ENCODE results near the gene GSDMA.

GRCh38 chr17:39994448-39994847 is 31.6 kb downstream of the GSDMA start:
- TF ChIP-seq, protein P1, sequence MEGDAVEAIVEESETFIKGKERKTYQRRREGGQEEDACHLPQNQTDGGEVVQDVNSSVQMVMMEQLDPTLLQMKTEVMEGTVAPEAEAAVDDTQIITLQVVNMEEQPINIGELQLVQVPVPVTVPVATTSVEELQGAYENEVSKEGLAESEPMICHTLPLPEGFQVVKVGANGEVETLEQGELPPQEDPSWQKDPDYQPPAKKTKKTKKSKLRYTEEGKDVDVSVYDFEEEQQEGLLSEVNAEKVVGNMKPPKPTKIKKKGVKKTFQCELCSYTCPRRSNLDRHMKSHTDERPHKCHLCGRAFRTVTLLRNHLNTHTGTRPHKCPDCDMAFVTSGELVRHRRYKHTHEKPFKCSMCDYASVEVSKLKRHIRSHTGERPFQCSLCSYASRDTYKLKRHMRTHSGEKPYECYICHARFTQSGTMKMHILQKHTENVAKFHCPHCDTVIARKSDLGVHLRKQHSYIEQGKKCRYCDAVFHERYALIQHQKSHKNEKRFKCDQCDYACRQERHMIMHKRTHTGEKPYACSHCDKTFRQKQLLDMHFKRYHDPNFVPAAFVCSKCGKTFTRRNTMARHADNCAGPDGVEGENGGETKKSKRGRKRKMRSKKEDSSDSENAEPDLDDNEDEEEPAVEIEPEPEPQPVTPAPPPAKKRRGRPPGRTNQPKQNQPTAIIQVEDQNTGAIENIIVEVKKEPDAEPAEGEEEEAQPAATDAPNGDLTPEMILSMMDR (conservative IDR thresholded peaks at IDR 0.05; ENCODE audit: low read length) = no peak
- TF ChIP-seq EZH2phosphoT487 (IDR thresholded peaks at IDR 0.05; ENCODE audit: borderline replicate concordance, low read depth, low read length) = no peak

All from OCI-LY7 (cell line).